HTR-8/SVneo (cell line): ENCODE measurements around the gene CD200R1.
"Not testable (repeated sequence)": the region's sequence is repeated elsewhere in the genome, so short reads cannot be mapped to it uniquely, and the experiment has no call there.

Experiments
- DNase-seq: peaks from one replicate; pipeline ENCODE4 v3.0.0; 2011; ENCODE audit warnings: low spot score, mixed read lengths; ENCODE audit not compliant: insufficient read length
- FAIRE-seq: peaks from 2 replicates; lab custom pipeline; 2011; peaks lifted over from hg19 to GRCh38; lab: Jason Lieb, UNC

Gene CD200R1

DNA sequence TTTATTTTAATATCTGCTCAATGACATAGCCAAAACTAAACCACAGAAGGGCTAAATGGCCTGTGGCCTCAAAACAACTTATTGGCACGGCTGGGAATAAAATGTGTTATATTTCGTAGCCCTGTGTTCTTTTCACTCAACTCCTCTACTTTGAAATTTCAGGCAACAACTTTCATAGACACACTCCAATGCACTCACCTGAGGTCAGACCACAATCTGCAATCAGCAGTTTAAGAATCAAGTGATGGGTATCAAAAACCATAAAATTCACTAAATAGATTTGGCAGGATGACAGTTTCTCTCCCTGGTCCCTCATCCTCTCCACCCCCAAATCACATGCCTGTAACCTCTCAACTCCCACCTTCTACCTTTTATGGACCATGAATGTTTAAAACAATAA lies 2.0 kb upstream of the CD200R1 start:
- FAIRE-seq = no peak

DNA sequence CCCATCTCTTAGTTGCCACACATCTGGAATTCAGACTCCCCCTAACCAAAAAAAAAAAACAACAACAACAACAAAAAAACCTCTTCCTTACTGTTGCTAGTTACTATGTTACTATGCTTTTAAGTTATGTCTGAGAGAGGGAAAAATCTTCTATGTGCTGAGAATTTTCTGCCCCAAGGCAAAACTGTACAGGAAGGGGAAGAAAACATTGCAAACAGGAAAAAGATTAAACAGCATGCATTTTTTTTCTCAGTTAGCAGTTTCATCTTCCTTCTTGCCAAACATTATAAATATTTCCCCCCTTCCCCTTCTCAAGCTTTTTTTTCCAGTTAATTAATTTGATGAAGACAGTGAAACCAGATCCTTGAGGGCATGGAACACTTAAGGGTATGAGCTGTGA lies 1.1 kb upstream of the CD200R1 start:
- no peak for FAIRE-seq
- no peak for DNase-seq

More for the DNA sequence above, 2.0 kb upstream of the CD200R1 start:
- DNase-seq = no peak

DNA sequence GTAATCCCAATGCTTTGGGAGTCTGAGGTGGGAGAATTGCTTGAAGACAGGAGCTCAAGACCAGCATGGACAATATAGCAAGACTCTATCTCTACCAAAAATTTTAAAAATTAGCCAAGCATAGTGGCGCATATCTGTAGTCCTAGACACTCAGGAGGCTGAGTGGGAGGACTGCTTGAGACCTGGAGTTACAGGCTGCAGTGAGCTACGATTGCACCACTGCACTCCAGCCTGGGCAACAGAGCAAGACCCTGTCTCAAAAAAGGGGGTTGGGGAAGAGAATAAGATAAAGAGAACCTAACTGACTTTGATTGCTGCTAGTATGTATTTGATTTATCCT lies 755 bp downstream of the CD200R1 start:
- no peak for FAIRE-seq

DNA sequence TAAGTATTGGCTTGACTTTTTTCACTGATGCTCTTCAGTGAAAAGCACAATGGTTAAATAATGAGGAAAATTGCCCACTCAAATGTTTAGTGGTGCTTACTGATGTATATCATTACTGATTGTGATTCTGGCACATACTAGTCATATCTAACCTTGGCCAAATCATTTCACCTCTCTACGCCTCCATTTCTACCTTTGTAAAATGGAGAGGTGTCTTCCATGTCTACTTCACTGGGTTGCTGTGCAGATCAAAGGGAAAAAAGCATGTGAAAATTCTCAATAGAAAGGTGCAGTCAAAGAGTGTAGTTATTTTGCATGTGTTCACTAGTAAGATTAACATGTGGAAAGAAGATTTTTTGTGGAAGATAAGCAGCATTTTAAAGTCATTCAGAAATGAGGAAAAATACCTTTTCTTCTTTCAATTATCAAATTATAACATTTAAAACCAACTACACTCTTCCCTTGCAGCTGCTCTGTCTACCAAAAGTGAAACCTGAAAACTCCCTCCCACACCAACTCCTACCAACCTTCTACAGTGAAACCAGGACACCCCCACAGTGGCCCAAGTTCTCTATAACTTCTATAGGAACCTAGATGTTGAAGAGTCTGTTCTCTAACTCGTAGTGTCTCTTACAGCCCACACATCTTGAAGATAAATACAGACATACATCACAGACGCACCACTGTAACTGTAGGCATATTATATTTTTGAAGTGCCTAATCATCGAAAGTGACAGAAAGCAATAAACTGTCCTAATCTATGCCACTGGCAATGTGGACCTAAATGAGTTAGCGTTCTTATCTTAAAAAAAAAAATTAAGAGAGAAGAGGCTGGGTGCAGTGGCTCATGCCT lies 1.4 kb downstream of the CD200R1 start:
- DNase-seq = no peak
- FAIRE-seq = no peak

More for the DNA sequence above, 755 bp downstream of the CD200R1 start:
- no peak for DNase-seq

DNA sequence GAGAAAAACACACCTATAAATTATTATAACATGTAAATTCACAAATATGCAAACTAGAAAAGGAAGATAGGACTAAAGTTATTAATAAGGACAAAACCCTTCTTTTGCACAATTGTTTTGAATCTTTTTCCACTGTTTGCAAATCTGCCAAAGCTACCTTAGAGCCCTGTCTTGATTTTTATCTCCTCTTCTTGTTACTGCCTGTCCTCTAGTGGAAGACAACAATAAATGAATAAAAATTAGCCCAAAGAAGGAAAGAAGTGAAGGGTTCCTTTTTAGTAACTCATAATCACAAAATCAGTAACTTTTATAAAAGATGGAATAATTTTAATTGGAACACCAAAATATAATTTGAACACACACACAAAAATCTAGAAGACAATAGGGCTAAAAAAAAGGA lies 2.7 kb downstream of the CD200R1 start:
- DNase-seq = no peak
- FAIRE-seq = no peak

DNA sequence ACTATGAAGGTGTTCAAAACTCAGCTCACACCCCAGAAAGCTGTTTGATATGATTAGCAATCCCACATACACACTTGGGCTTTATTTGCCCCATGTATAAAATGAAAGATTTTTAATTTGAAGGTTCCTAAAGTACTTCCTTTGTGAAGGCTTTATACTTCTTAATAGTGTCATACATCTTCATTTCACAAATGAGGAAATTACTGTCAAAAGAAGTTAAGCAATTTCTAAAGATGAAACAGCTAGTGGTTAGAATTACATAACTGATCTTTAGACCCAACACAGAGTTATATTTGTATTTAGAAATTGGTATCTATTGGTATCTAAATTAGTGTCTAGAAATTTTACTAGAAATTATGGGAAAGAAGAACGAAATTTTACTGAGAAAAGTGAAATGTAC lies 7.1 kb downstream of the CD200R1 start:
- no peak for DNase-seq
- no peak for FAIRE-seq

DNA sequence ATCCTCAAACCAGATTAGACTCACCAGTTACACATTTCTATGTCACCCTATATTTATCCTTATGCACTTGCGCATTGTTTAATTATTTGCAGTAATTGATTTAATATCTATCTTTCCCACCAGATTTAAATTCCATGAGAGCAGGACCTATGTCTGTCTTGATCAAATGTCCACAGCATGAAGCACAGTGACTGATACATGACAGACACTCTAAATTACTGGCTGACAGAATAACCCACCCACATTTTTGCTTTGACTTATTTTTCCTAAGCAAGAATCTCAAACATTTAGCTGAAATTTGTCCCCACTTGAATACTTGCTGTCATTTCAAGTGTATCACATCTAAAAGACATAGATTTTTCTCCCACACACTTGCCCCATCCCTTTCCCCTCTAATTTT lies 7.5 kb downstream of the CD200R1 start:
- DNase-seq = no peak
- no peak for FAIRE-seq

DNA sequence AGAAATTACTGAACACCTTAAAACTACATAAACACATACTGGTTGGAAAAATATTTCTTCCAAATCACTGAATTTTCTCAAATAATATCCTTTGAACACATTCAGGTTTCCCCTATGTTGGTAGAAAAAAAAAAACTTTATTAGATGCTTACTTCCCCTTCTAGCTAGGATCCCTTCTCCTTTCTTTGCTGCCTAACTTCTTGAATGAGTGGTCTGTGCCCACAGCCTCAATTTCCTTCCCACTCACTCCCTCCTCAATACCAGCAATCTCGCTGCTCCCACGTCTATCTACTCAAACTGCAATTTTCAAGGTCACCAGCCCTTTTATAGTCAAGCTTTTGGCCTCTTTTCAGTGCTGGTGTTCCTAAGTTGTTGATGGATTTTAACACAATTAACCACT lies 8.3 kb downstream of the CD200R1 start:
- DNase-seq = no peak

DNA sequence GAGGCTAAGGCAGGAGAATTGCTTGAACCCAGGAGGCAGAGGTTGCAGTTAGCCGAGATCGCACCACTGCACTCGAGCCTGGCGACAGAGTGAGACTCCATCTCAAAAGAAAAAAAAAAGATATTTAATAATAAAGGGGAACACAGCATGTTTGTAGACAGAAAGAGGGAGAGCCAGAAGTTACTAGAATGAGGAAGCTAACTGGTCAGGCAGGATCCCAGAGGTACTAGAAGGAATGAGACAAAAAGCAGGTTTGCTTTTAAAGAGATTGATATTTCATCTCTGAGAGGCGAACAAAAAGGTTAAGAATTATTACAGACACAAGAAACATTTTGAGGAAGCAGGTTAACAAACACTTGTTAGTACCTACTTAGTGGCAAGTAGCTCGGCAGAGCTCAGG lies 9.2 kb downstream of the CD200R1 start:
- FAIRE-seq = no peak

More for the DNA sequence above, 8.3 kb downstream of the CD200R1 start:
- FAIRE-seq = no peak

DNA sequence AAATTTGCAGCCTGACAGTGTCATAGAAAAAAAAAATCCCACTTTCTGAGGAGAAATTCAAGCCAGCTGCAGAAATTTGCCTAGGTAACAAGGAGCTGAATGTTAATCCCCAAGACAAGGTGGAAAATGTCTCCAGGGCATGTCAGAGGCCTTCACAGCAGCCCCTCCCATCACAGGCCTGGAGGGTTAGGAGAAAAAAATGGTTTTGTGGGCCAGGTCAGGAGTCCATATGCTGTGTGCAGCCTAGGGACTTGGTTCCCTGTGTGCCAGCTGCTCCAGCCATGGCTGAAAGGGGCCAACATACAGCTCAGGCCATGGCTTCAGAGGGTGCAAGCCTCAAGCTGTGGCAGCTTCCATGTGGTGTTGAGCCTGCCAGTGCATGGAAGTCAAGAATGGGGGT lies 11.2 kb downstream of the CD200R1 start:
- DNase-seq = no peak
- FAIRE-seq = no peak

More for the DNA sequence above, 9.2 kb downstream of the CD200R1 start:
- no peak for DNase-seq

DNA sequence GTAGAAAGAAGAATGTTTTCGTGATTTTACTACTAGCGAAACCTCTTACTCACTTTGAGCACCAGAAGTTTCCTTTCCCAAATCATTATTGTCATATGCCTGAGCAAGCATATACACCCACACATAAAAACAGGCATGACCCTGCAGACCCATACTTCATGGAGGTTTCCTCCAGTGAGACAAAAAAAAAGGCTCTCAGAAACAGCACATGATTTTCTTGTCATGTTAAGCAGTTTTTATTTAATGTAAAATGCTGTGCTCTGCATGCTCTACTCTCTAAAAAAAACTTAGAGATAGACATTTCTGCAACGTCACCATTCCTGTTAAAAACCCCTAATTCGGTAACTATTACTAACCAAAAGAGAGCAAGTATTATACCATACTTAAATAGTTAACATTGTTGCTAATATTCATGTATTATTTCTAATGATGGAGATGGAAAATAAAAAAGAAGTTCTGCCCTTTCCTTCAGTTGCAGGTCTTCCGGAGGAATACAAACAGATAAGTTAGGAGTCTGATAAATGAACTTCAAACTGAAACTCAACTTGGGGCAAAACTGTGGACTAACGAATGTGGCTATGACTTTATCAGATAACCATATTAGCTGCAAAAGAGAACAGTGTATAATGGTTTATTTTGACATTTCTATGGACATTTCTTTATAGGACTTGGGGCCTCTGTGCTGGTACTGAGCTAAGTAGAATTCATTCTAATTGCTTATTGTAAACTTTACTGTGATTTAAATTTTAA lies 15.9 kb downstream of the CD200R1 start:
- FAIRE-seq (no peak), DNase-seq (no peak)

DNA sequence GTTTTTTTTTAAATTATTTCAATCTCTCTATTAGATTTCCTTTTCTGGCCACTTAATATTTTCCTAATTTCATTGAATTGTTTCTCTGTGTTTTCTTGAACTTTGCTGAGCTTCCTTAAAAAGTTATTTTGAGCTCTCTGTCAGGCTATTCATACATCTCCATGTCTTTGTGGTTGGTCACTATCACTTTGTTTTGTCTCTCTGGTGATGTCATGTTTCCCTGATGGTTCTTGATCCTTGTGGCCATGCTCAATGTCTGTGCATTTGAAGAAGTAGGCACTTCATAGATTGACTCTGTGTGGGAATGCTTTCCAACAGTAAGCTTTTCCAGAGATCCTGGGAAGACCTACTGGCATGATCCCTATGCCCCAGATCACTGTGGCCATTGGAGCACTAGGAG lies 18.6 kb downstream of the CD200R1 start:
- DNase-seq = no peak
- no peak for FAIRE-seq

DNA sequence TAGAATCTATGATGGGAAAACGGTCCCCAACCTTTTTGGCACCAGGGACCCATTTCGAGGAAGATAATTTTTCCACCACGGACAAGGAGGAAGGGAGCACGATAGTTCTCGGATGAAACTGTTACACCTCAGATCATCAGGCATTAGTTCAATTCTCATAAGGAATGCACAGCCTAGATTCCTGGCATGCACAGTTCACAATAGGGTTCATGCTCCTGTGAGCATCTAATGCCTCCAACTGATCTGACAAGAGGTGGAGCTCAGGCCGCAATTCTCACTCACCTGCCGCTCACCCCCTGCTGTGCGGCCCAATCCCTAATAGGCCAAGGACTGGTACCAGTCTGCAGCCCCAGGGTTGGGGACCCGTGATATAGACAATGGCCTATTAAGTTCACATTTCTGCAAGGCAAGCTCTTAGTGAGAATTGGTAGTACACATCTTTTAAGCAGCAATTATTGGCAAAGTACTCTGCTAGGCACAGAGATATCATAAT lies 26.5 kb downstream of the CD200R1 start:
- FAIRE-seq (peak; percentile 60), DNase-seq (no peak)

DNA sequence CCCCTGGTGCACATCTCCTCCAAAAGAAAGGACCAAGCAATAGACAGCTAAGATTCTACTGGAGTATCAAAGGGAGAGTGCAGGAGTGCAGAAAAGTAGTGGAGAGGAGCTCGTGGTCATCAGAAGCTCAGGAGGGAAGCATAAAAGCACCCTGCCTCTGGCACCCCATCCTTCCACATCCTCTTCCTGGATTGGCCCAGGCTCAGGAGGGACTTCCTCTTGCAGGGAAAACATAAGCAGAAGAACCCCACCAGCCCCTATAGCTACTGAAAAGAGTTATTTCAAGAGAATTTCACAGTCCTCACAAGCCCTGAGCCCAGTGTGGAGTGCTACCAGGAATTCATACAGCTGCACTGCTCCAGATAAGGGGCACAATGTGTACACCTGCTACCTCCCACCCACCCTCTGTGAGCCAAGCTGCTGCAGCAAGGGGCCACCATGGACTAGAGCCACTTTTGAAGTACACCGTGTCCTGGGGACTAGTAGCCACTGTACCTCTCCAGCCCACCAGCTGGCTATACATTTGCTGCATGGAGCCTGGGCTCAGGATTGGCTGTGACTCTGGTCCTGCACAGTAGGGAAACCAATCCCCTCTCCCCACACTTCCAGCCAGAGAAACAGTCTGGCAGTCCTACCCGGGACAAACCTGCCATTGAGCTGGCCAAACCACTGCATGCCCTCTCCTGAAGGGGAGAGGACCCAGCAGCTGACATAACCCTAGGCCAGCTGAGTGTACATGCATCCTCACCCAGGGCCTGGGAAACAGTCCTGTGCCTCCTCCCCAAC lies 43.0 kb downstream of the CD200R1 start:
- DNase-seq (no peak), FAIRE-seq (no peak)

DNA sequence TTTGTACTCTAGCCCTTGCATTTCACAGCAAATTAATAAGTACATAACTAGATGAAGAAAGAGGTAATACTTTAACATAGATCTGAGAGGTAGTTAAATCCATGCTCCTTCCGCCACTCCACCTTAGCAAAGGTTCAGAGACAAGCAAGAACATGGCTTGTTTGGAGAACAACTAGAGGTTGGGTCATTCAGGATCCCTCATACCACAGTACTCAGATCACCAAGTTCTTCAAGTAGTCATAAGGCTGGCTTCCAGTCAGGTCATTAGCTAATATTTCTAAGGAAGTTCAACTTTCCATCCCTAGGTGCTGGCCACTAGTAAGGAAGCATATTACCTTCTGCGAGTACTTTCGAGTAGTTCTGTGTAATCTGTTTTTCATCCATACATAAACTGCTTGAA lies 44.1 kb downstream of the CD200R1 start:
- DNase-seq (no peak), FAIRE-seq (no peak)

DNA sequence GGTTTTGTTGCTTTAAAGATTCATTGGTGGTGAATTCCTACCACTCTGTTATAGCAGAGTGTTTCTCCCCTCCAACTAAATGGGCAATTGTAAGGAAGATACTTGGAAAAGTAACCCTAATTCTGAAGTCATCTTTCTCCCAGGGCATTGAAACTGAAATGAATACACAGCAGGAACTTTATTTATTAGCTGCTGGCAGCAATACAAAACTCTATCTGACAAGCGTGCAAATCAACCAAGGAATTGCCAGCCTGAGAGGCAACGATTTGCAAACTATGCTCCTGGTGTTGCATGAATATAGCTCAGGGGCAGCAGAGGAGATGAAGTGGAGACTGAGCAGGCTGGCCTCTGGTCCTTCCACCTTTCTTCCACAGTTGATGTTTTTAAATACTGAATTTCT lies 48.9 kb downstream of the CD200R1 start:
- DNase-seq (no peak), FAIRE-seq (no peak)

DNA sequence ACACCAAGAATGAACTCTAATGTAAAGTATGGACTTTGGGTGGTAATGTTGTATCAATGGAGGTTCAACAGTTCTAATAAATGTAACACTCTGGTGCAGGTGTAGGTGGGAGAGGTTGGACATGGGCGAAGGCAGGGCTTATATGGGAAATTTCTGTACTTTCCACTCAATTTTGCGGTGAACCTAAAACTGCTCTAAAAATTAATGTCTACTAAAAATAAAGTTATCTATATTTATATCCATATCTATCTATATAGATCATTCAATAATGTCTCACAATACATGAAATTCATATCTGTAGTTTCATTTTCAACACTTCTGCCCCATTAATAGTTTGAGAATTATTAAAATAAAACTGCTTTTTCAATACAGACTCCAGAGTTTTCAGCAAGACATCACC lies 49.3 kb downstream of the CD200R1 start:
- no peak for DNase-seq
- FAIRE-seq = no peak

DNA sequence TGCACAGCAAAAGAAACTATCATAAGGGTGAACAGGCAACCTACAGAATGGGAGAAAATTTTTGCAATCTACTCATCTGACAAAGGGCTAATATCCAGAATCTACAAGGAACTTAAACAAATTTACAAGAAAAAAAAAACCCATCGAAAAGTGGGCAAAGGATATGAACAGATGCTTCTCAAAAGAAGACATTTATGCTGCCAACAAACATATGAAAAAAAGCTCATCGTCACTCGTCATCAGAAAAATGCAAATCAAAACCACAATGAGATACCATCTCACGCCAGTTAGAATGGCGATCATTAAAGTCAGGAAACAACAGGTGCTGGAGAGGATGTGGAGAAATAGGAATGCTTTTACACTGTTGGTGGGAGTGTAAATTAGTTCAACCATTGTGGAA lies 55.4 kb downstream of the CD200R1 start:
- not testable (repeated sequence) for DNase-seq, FAIRE-seq

DNA sequence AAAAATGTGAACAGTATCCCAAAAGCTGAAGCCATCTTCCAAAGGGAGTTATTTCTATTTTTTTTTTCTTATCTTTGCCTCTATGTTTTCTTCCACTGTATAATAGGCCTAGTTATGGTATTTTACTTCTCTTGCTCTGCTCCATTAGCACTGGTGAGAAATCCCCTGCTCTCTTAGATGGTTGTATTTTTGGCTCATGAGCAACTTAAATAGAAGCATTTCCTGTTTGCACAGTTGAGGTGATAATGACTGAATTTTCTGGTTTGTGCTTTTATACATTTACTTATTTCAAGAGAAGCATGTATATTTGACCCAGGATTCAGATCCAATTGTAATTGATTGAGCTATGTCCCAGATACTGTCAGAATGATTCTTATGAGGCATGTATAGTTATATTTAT lies 66.7 kb downstream of the CD200R1 start:
- FAIRE-seq (no peak), DNase-seq (no peak)

DNA sequence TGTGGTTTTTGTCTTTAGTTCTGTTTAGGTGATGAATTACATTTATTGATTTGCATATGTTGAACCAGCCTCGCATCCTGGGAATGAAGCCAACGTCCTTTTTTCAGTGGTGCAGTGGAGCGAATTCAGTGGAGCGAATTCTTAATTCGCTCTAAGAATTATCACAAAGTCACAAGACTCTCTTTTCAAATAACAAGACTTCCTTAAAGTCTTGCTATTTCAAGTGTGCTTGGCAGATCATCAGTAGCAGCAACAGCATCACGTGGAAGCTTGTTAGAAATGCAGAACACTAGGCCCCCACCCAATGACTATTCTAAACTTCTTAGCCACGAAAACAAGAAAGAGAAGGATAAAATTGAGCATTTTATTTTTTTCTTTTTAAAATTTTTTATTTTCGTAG lies 70.1 kb downstream of the CD200R1 start:
- FAIRE-seq (no peak), DNase-seq (no peak)

DNA sequence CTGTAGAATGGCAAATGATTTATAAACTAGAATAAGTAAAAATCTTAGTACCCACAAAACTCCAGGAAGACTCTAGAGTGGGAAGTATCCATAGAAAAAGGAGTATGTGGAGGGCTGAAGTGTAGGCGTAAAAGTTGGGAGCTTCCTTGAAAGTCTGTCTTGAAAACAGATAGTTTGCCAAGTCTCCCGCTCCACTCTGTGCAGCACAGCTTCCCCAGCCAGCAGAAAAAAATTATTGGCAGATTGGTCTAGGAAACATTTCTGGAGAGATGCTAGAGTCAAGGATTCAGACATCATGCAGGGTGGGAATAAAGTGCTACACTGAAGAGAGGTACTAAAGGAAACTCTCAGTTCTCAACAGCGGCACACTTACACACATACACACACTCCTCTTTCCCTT lies 74.8 kb downstream of the CD200R1 start:
- FAIRE-seq (no peak), DNase-seq (no peak)
